Inflammatory macrophage treated with lipopolysaccharide for 1 hour (primary cell): ENCODE measurements around the gene KLRF2.
A peak's percentile ranks its signal among the peaks of the same experiment; 100 is the strongest.
"Not testable (repeated sequence)": the region's sequence is repeated elsewhere in the genome, so short reads cannot be mapped to it uniquely, and the experiment has no call there.

Experiments
- DNase-seq, 2 donors: peaks; one replicate each; pipeline ENCODE4 v3.0.0-alpha.2; 2020 to 2022

Gene KLRF2

GRCh38 chr12:9881246-9881645 lies at the start of gene KLRF2:
KLRF2 (plus strand) TSS chr12:9881489; CDS start chr12:9881596, 107 bp downstream.
- no peak for DNase-seq

- DNase-seq, result no peak
Observed at GRCh38 chr12:9831720-9832119, 49.6 kb upstream of the KLRF2 start.

GRCh38 chr12:9843407-9843806 lies 37.9 kb upstream of the KLRF2 start:
- no peak for DNase-seq

- no peak for DNase-seq
Observed at GRCh38 chr12:9848899-9849298, 32.4 kb upstream of the KLRF2 start.

GRCh38 chr12:9851050-9851449 lies 30.2 kb upstream of the KLRF2 start:
- no peak for DNase-seq

- no peak for DNase-seq
Observed at GRCh38 chr12:9851927-9852326, 29.4 kb upstream of the KLRF2 start.

- peak; percentile 67 to 86 for DNase-seq
Observed at GRCh38 chr12:9856151-9856550, 25.1 kb upstream of the KLRF2 start.

GRCh38 chr12:9856894-9857293 lies 24.4 kb upstream of the KLRF2 start:
- DNase-seq, result peak in 1 of 2 donors; percentile 44

GRCh38 chr12:9858135-9858534 lies 23.2 kb upstream of the KLRF2 start:
- no peak for DNase-seq

- no peak for DNase-seq
Observed at GRCh38 chr12:9864913-9865675, 16.2 kb upstream of the KLRF2 start.

- DNase-seq, result peak in 1 of 2 donors; percentile 12
Observed at GRCh38 chr12:9866860-9867269, 14.4 kb upstream of the KLRF2 start.

- peak in 1 of 2 donors; percentile 40 for DNase-seq
Observed at GRCh38 chr12:9867531-9867930, 13.8 kb upstream of the KLRF2 start.

- DNase-seq, result peak in 1 of 2 donors; percentile 41
Observed at GRCh38 chr12:9868311-9868801, 12.9 kb upstream of the KLRF2 start.

- DNase-seq, result no peak
Observed at GRCh38 chr12:9868951-9869306, 12.4 kb upstream of the KLRF2 start.

GRCh38 chr12:9869307-9870161 lies 11.8 kb upstream of the KLRF2 start, which contains the start of gene CLEC2B:
CLEC2B (minus strand) TSS chr12:9869354.
- DNase-seq, result peak; percentile 69 to 78

GRCh38 chr12:9870286-9870866 lies 10.9 kb upstream of the KLRF2 start:
- peak in 1 of 2 donors; percentile 21 for DNase-seq

GRCh38 chr12:9872162-9872561 lies 9.1 kb upstream of the KLRF2 start:
- DNase-seq, result no peak

GRCh38 chr12:9872742-9873141 lies 8.5 kb upstream of the KLRF2 start:
- DNase-seq, result no peak

GRCh38 chr12:9876120-9876519 lies 5.2 kb upstream of the KLRF2 start:
- DNase-seq, result not testable (repeated sequence)

GRCh38 chr12:9880532-9881078 lies 684 bp upstream of the KLRF2 start:
- DNase-seq, result no peak

GRCh38 chr12:9881988-9882387 lies 699 bp downstream of the KLRF2 start:
- no peak for DNase-seq

- no peak for DNase-seq
Observed at GRCh38 chr12:9883175-9883574, 1.9 kb downstream of the KLRF2 start.

GRCh38 chr12:9888665-9889273 lies 7.5 kb downstream of the KLRF2 start:
- no peak for DNase-seq
